Esophagus muscularis mucosa (tissue), 4 donors: Measurements from ENCODE around the gene ZNF516.

Source experiments
- CTCF ChIP-seq, 3 experiments: fragments of 200-600 bp in 2 of 3; fragments of 450-650 bp in 1 of 3; sonication (generic) in 2 of 3; IDR thresholded peaks; one replicate each; pipeline ENCODE4 v1.5.1; 2017 to 2019; ENCODE audit warnings: antibody characterized with exemption in 3 of 3, mild to moderate bottlenecking in 2 of 3, moderate library complexity in 1 of 3
- EP300 ChIP-seq: sonication (generic); formaldehyde crosslinking; IDR thresholded peaks from one replicate; pipeline ENCODE4 v1.6.1; 2017; ENCODE audit warnings: antibody characterized with exemption
- POLR2A ChIP-seq: fragments of 450-650 bp; IDR thresholded peaks from one replicate; pipeline ENCODE4 v1.6.1; 2017; ENCODE audit warnings: antibody characterized with exemption, moderate library complexity, mild to moderate bottlenecking, low read depth
- POLR2AphosphoS5 ChIP-seq, 2 donors: sonication (generic); formaldehyde crosslinking; IDR thresholded peaks; one replicate each; pipeline ENCODE4 v1.6.1; 2017; ENCODE audit warnings: antibody characterized with exemption in 2 of 2

- no peak for TF ChIP-seq CTCF (IDR thresholded peaks at IDR 0.05)
- TF ChIP-seq EP300 = no peak
- no peak for TF ChIP-seq POLR2AphosphoS5 (IDR thresholded peaks at IDR 0.05)
- TF ChIP-seq POLR2A = no peak
Observed at GRCh38 chr18:76356666-76357065, 138.4 kb downstream of the ZNF516 start.
